Activated T-helper 2 cell treated with anti-CD3 and anti-CD28 coated beads, Interferon-gamma antibody, Interleukin-2, Interleukin-4, amounts not matched to agents 10 μg/mL and 5 μg/mL and 100 μg/mL, durations not matched to agents 14 hours and 24 hours and 36 hours (primary cell): ENCODE measurements around the gene FAM227B. TPM values are rescaled to one million over a fixed set of nuclear protein-coding genes. Genes with fewer than 3 reads are reported as not detected.
"Not testable (repeated sequence)": the region's sequence is repeated elsewhere in the genome, so short reads cannot be mapped to it uniquely, and the experiment has no call there.

ENCODE experiments used
- DNase-seq: peaks from one replicate; pipeline ENCODE4 v3.0.0; 2021; ENCODE audit warnings: low spot score
- H3K27ac Mint-ChIP-seq: one replicate; pipeline ENCODE4 v1.8.0; 2021; ENCODE audit warnings: mixed read lengths
- H3K27me3 Mint-ChIP-seq: one replicate; pipeline ENCODE4 v1.8.0; 2021; ENCODE audit warnings: low read depth, mixed read lengths
- H3K36me3 Mint-ChIP-seq: one replicate; pipeline ENCODE4 v1.8.0; 2021; ENCODE audit warnings: low read depth, mixed read lengths
- H3K4me1 Mint-ChIP-seq: one replicate; pipeline ENCODE4 v1.8.0; 2021; ENCODE audit warnings: low read depth, mixed read lengths
- H3K4me3 Mint-ChIP-seq: one replicate; pipeline ENCODE4 v1.8.0; 2021; ENCODE audit warnings: low read depth, mild to moderate bottlenecking, moderate library complexity, mixed read lengths
- H3K9me3 Mint-ChIP-seq: one replicate; pipeline ENCODE4 v1.8.0; 2021; ENCODE audit warnings: mixed read lengths
- intact Hi-C: fragments of 100-400 bp; cut with micrococcal nuclease; formaldehyde crosslinking; loops from one replicate; pipeline ENCODE4 v1.15.1; 2023
- total RNA-seq: library from RNA; stranded (reverse); gene quantifications from 2 replicates; pipeline ENCODE4 v1.2.3, GENCODE V29; 2022

The FAM227B gene
- total RNA-seq, 1 donor from 2014 or later = 2.7 TPM

DNA sequence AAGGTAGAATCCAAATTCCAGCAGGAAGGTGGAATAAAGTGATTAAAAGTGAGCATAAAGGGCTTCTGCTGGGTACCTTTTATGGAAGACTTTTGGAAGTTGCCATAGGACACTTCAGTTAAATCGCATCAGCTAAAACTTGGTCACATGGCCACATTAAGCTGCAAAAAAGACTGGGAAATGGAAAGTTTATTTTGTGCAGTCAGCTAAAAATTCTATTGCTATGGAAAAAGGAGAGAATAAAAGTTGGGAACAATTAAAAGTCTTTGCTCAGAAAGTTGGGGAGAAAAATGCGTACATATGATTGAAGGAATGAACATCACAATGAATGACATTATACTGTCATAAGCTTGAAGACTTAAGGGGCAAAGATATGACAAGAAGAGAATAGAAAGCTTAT, 148.3 kb downstream of the FAM227B start:
- Mint-ChIP-seq H3K36me3 (no peaks in the 10 kb centered on the region), H3K9me3 (no peaks in the 10 kb centered on the region), H3K4me3 (no peak overlapping the region), H3K27me3 (no peaks in the 10 kb centered on the region), H3K27ac (no peak overlapping the region), H3K4me1 (peaks cover 6% of the 10 kb centered on the region)
- intact Hi-C loops = no loop called here
- no peak for DNase-seq

DNA sequence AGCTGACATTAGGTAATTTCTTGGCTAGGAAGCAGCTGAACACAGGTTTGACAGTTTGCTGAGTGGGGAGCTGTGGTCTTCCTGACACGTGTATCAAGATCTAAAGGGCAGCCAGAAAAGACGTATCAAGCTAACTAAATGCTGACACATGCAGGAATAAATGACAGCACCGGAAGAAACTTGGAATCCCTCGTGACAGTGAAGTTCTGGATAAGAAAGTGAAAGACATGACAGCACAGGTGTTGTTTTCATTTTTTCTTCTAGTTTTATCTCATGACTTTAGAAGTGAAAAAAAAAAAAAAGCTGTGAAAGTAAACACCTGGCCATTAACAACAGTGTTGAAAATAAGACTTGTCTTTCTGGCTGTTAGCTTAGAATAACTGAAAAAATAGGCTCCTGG, 148.9 kb downstream of the FAM227B start:
- peaks cover 9% of the 10 kb centered on the region for H3K4me1 Mint-ChIP-seq
- no peaks in the 10 kb centered on the region for H3K27me3 Mint-ChIP-seq
- DNase-seq = peak; percentile 14
- intact Hi-C loops = no loop called here
- no peak overlapping the region for H3K4me3 Mint-ChIP-seq
- H3K27ac Mint-ChIP-seq = no peak overlapping the region
- H3K9me3 Mint-ChIP-seq = no peaks in the 10 kb centered on the region
- H3K36me3 Mint-ChIP-seq = no peaks in the 10 kb centered on the region

DNA sequence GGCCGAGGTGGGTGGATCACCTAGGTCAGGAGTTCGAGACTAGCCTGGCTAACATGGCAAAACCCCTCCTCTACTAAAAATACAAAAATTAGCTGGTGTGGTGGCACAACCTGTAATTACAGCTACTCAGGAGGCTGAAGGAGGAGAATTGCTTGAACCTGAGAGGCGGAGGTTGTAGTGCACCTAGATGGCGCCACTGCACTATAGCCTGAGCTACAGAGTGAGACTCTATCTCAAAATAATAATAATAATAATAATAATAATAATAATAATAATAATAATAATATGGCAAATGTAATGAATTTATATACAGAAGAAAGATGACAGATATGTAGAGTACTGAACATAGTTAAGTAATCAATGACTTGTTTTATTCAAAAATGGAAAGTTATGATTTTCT, 149.4 kb downstream of the FAM227B start:
- H3K27ac Mint-ChIP-seq, H3K9me3 Mint-ChIP-seq, intact Hi-C loops, H3K4me1 Mint-ChIP-seq, DNase-seq, H3K4me3 Mint-ChIP-seq, H3K27me3 Mint-ChIP-seq, H3K36me3 Mint-ChIP-seq: not testable (repeated sequence)

DNA sequence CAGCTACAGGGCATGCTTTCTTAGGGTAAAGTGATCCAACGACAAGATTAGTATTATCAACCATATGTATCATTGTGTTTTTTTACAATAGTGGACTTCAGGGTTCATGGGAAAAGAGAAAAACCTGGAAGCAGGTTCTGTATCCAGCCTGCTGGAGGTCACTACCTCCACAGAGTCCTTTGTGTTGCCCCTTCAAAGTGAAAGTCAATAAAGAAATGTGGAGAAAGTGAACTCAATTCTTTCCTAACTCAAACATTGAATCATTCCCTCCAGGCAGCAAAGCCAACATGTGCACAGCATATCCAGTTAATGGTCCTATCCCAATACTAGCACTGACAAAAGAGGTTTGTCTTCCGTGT, 152.2 kb downstream of the FAM227B start:
- Mint-ChIP-seq H3K9me3 (no peaks in the 10 kb centered on the region), H3K4me1 (peaks cover 10% of the 10 kb centered on the region), H3K4me3 (no peak overlapping the region), H3K27ac (no peak overlapping the region), H3K27me3 (no peaks in the 10 kb centered on the region), H3K36me3 (no peaks in the 10 kb centered on the region)
- DNase-seq = no peak
- intact Hi-C loops = loop anchor here (10.0 kb wide), 1 partner anchor 676 kb away; no protein-coding TSS in a partner anchor

DNA sequence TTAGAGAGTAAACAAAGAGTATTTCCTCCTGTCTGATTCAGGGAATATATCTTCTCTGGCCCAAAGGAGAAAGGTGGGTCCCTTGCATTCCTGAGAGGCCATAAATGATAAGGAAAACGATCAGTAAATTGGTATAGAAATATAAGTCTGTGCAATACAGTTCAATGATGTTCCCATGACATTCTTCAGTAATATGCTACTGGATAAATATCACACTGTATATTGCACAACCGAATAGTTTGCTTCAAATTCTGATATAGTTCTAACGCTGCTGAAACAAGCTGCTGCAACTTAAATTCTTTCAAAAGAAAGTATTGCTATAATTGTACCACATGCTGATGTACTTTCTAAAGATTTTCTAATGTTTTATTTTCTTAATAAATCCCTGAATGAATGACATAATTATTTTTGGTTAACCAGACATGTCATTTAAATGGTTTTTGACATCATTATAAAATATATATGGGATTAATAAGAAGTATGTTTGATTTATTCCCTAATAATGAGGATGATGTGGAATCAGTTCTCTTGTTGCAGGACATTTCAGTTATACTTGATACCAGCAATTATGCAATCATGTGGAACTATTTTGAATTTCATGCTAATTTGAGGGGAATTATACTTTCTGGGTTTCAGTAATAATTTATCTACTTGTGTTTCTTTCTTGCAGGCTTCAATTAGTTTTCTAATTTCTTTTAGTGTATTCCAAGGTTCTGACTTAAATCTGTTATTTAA, 152.7 kb downstream of the FAM227B start:
- intact Hi-C loops = loop anchor here (10.0 kb wide), 1 partner anchor 677 kb away; no protein-coding TSS in a partner anchor
- Mint-ChIP-seq H3K27me3 (no peaks in the 10 kb centered on the region), H3K27ac (no peak overlapping the region), H3K9me3 (no peaks in the 10 kb centered on the region), H3K4me1 (peaks cover 10% of the 10 kb centered on the region), H3K36me3 (no peaks in the 10 kb centered on the region), H3K4me3 (no peak overlapping the region)
- no peak for DNase-seq

DNA sequence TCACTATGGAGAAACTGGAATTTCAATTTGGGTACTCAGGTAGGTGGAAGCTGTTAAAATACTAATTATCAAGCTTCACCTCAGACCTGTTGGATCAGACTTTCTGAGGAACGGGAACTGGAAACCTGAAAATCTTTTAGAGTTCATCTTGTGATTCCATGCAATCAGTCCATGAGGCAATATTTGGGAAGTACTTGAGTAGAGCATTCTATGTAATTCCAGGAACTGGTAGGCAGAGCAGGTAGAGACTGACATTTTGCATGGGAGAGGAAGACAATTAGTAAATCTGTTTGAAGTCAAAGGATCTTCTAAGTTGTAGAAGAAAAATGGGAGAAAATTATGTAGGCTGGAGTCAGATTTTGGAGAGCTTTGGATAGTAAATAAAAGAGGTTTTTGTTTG, 154.5 kb downstream of the FAM227B start:
- Mint-ChIP-seq H3K4me1 (peaks cover 4% of the 10 kb centered on the region), H3K27ac (no peak overlapping the region), H3K9me3 (no peaks in the 10 kb centered on the region), H3K27me3 (peaks cover 3% of the 10 kb centered on the region), H3K4me3 (no peak overlapping the region), H3K36me3 (no peaks in the 10 kb centered on the region)
- intact Hi-C loops = loop anchor here (10.0 kb wide), 1 partner anchor 679 kb away; no protein-coding TSS in a partner anchor
- DNase-seq = no peak

DNA sequence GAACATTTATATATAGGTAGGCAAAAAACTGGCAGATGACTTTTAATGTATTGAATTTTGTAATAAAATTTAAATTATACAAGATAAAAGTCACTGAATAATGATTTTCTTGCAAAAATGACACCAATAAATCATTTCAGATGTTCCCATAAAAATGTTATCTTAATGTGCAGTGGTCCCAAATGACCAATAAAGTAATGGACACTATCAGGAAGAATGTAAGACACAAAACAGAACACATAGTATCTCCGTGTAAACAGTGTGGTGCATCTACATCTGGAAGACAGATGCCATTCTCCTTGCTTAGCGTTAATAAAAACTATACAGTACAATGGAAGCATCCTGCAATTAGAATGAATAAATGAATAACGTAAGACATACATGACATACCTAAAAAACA, 156.1 kb downstream of the FAM227B start:
- no peak overlapping the region for H3K27ac Mint-ChIP-seq
- peaks cover 4% of the 10 kb centered on the region for H3K4me1 Mint-ChIP-seq
- H3K36me3 Mint-ChIP-seq = no peaks in the 10 kb centered on the region
- H3K9me3 Mint-ChIP-seq = no peaks in the 10 kb centered on the region
- H3K4me3 Mint-ChIP-seq = no peak overlapping the region
- intact Hi-C loops = loop anchor here (10.0 kb wide), 1 partner anchor 680 kb away; no protein-coding TSS in a partner anchor
- DNase-seq = no peak
- peaks cover 13% of the 10 kb centered on the region for H3K27me3 Mint-ChIP-seq

DNA sequence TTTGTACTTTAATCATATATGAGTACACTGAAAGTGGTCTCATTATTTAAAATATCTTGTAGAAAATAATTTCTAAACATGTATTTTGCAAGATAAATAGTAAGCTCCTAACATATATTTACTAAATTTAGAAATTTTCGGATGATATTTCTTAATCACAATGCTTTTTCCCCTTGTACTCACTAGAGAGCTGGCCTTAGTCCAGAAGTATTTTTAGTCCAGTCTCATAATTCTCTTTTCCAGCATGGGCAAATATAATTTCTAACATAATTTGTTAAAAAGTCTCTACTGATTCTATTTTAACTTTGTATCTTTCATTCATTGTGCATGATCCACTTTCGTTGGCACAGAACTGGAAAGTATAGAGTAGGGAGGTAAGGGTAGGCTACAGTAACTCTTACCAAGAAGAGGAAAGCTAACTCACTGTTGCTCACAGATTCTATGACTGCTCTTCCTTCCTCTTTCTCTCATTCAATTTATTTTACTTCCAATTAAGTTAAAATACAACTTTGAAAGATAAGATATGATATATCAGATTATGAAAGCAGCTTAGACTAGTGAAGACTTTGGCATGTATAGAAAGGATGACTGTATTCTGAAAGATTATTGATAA, 158.3 kb downstream of the FAM227B start:
- no peak overlapping the region for H3K27ac Mint-ChIP-seq
- intact Hi-C loops = loop anchor here (10.0 kb wide), 1 partner anchor 682 kb away; no protein-coding TSS in a partner anchor
- H3K4me1 Mint-ChIP-seq = peaks cover 4% of the 10 kb centered on the region
- H3K36me3 Mint-ChIP-seq = no peaks in the 10 kb centered on the region
- peaks cover 20% of the 10 kb centered on the region for H3K27me3 Mint-ChIP-seq
- no peaks in the 10 kb centered on the region for H3K9me3 Mint-ChIP-seq
- DNase-seq = no peak
- no peak overlapping the region for H3K4me3 Mint-ChIP-seq

DNA sequence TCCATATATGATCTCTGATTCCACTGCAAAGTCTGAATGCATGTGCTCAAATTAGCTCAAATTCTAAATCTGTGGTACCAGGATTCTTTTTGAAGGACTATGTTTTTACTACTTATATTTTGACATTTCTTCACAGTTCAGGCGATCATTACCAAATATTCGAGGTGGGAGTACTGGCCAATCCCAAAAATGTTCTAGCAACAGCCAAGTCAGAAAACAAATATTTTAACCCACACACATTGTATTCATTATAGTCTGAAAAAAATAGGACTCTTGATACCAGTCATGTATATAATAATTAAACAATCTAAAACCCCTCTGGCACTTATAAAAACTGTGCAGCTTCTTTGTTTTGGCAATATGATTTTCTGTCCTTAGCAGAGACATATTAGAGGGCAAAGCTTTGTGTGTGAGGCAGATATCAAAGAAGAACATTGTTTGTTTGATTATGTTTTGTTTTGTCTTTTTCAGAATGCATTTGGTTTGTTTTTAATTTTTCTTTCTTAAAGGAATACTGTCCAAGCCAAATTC, 160.1 kb downstream of the FAM227B start:
- Mint-ChIP-seq H3K27me3 (peaks cover 29% of the 10 kb centered on the region), H3K9me3 (no peaks in the 10 kb centered on the region), H3K36me3 (no peaks in the 10 kb centered on the region), H3K4me1 (no peaks in the 10 kb centered on the region), H3K4me3 (no peak overlapping the region), H3K27ac (no peak overlapping the region)
- intact Hi-C loops = loop anchor here (10.0 kb wide), 1 partner anchor 684 kb away; no protein-coding TSS in a partner anchor
- DNase-seq = no peak

DNA sequence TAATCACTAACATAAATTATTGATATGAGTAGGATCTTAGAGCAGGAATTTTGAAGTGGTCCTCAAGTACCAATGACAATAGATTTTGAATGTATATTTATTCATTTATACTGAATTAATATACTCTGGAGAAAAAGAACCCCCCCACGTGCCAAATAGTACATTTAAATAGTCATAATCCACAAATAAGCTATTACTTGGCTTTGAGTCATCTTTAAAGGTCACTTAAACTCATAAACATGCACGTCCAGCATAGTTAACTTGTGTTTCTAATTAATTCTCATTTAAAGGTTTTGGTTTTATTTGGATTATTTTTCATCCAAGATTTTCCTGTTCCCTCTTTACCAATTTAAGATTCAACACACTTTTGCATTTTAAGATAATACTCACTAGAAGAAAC, 162.5 kb downstream of the FAM227B start:
- Mint-ChIP-seq H3K4me3 (no peak overlapping the region), H3K36me3 (no peaks in the 10 kb centered on the region), H3K9me3 (no peaks in the 10 kb centered on the region), H3K27me3 (peaks cover 36% of the 10 kb centered on the region), H3K4me1 (no peaks in the 10 kb centered on the region), H3K27ac (no peak overlapping the region)
- no peak for DNase-seq
- intact Hi-C loops = no loop called here

DNA sequence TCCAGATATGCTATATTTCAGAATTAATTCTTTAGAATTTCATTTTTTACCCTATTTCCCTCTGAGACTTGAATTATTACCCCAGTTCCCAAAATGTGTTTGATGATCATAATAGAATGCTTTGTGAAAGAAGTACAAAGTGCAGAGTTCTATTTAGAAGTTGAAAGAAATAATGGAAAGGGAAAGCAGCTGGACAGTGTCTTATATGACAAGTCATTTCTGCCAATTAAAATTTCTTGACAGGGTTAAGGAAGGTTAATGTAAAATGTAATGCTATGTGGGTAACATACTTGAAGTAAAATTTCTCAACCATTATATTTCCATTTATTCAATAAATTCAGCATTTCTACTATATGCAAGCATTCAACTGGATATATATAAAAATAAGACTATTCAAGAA, 164.5 kb downstream of the FAM227B start:
- no peak for DNase-seq
- H3K36me3 Mint-ChIP-seq = no peaks in the 10 kb centered on the region
- H3K4me3 Mint-ChIP-seq = no peak overlapping the region
- no peaks in the 10 kb centered on the region for H3K9me3 Mint-ChIP-seq
- H3K27ac Mint-ChIP-seq = no peak overlapping the region
- intact Hi-C loops = no loop called here
- peaks cover 33% of the 10 kb centered on the region for H3K27me3 Mint-ChIP-seq
- no peaks in the 10 kb centered on the region for H3K4me1 Mint-ChIP-seq

DNA sequence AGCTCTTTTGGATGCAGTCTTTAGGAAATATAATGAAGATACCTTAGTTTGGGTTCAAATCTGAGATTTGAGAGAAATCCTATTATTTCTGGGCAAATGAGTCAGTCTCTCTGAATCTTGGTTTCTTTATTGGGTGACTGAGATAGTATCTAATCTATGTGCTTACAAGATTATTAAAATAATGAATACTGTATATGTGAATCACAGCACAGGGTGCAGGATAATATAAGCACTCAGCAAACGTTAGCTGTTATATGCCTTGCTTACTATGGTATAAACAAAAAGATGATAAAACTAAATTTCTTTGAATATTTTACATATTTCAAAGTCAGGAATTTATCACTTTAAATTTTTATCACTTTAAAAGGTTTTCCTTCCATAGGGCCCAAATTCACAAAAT, 168.0 kb downstream of the FAM227B start:
- H3K9me3 Mint-ChIP-seq = no peaks in the 10 kb centered on the region

DNA sequence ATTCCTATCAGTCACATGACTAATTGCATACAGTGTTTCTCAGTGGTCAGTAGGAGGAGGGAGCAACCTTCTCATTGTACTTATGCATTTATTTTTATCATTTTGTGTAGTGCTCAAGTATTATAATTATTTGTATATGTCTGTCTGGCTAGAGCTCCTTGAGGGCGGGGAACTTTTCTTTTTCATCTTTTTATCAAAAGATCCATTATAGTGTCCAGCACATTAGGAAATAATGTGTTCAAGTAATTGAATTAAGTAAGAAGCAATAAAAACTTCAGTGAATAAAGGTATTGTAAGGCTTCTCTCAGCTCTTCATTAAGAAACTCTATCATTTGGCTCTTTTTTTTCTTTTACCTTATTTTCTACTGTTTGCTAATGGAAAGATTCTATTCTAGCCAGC, 178.8 kb downstream of the FAM227B start:
- Mint-ChIP-seq H3K27ac (no peak overlapping the region), H3K27me3 (peaks cover 12% of the 10 kb centered on the region), H3K36me3 (no peaks in the 10 kb centered on the region), H3K4me3 (no peak overlapping the region), H3K4me1 (peaks cover 1% of the 10 kb centered on the region), H3K9me3 (no peaks in the 10 kb centered on the region)
- no peak for DNase-seq
- intact Hi-C loops = no loop called here

More for the DNA sequence above, 168.0 kb downstream of the FAM227B start:
- Mint-ChIP-seq H3K36me3 (no peaks in the 10 kb centered on the region), H3K4me1 (no peaks in the 10 kb centered on the region), H3K4me3 (no peak overlapping the region), H3K27me3 (peaks cover 24% of the 10 kb centered on the region), H3K27ac (no peak overlapping the region)
- no peak for DNase-seq
- intact Hi-C loops = no loop called here
